ENCODE results near the gene CAMSAP1.

The CAMSAP1 gene

DNA sequence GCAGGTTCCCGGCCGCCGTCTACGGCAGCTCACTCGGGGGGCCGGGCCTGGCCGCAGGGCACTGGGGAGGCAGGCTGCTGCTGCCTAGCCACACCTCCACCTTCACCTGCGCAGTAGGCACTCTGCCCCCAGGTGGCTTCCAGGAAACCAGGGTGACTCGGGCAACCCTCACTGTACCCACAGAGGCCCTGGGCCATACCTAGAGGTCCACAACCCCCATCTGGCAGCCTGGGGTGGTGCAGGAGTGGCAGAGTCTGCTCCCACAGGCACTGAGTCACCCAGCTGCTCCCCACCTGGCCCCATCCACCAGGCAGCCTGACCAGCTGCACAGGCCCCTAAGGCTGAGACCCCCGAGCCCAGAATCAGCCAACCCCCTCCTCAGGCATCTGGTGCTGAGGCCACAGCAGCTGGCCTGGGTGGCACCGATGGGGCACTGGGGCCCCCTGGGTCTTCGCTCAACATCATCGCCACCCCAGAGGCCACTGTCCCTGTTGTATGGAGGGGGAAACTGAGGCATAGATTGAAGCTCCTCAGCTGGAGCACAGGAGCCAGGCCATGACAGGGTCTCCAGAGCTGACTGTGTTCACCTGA lies 135.2 kb downstream of the CAMSAP1 start:
- no peak for DNase-seq

DNA sequence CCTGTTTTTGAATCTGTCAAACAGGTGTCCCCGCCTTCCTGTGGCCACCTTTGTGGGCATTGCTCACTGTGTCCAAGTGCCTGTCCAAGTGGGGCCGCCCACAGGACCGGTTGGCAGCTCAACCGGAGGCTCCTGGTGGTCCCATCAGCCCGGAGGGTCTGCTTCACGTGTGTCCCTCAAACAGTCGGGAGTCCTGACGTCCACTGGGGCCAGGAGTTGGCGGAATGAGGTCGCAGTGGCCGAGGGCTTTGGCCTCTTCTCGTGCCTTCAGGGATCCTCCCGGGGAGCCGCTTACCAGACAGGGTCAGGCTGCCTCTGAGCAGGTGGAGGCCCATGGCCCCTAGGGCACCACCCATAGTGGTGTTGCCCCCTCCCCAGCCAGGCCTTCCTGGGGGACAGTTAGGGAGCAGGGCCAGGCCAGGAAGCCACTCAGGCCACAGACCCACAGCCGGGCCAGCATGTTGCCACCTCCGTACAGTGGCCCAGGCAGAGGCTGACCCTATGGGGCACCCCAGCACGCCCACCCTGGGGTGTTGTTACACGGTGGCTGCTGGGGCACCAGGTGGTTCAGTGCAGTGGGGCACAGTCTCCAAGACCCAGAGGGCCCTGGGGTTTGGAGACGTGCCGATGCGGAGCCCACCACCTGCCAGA lies 135.8 kb downstream of the CAMSAP1 start:
- no peak for DNase-seq

DNA sequence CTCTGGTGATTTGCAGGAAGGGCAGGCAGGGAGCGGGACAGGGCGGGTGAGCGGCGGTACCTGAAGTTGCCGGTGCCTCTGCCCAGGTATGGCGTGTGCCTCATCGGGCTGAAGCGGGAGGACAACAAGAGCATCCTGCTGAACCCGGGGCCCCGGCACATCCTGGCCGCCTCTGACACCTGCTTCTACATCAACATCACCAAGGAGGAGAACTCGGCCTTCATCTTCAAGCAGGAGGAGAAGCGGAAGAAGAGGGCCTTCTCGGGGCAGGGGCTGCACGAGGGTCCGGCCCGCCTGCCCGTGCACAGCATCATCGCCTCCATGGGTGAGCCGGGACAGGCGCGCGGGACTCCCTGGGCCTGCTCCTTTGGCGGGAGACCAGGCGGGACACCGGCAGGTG lies 136.6 kb downstream of the CAMSAP1 start:
- DNase-seq: no peak

DNA sequence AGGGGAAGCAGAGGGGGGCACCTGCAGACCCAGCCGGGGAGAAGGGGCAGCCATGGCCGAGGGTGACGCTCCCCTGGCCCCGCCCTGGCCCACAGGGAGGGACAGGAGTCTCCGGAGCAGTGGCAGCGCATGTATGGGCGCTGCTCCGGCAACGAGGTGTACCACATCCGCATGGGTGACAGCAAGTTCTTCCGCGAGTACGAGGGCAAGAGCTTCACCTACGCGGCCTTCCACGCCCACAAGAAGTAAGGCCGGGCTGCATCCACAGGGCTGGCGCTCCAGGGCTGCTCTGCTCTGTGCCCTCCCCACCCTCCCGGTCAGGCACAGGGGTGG lies 137.2 kb downstream of the CAMSAP1 start:
- DNase-seq: no peak

DNA sequence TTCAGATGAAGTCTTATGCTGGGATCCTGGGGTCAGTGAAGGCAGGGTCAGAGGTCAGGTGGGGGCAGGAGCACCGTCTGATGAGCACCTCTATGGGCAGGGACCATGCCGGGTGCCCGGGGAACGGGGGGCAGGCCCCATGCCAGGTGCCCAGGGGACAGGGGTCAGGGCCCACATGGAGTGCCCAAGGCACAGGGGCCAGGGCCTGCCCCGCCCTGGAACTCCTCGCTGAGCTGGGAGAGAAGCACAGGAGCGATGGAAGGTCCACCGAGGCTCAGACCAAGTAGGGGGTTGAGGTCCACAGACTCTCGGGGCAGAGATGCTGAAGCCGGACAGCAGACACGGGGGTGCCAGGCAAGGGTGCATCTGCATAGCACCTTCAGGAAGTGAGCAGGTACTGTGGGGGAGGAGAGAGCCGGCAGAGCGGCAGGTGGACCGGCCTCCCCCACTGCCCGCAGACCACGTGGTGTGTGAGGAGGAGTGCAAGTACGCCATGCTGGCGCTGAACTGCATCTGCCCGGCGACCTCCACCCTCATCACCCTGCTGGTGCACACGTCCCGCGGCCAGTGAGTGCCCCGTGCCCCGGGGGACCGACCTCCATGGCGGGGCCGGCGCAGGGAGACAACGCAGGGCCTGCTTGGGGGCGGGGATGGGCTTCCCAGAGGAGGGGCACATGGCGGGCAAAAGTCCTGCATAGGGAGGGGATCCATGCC lies 137.7 kb downstream of the CAMSAP1 start:
- DNase-seq: no peak

DNA sequence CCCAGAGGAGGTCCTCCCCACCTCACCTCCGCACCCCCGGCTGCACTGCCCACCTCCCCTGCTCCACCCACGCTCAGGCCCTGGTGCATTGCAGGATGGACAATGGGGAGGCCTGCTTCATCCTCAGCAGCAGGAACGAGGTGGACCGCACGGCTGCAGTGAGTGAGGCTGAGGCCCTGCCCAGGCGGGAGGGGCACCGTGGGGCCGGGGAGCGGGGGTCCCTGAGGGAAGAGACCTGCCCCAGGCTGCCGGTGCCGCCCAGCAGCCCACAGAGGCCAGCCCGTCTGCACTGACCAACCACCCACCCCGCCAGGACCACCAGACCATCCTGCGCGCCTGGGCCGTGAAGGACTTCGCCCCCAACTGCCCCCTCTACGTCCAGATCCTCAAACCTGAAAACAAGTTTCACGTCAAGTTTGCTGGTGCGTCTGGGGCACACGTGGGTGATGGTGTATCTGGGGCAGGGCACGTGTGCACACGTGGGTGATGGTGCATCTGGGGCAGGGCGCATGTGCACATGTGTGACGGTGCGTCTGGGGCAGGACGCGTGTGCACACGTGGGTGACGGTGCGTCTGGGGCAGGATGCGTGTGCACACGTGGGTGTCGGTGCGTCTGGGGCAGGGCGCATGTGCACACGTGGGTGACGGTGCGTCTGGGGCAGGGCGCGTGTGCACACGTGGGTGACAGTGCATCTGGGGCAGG lies 138.7 kb downstream of the CAMSAP1 start:
- no peak for DNase-seq

DNA sequence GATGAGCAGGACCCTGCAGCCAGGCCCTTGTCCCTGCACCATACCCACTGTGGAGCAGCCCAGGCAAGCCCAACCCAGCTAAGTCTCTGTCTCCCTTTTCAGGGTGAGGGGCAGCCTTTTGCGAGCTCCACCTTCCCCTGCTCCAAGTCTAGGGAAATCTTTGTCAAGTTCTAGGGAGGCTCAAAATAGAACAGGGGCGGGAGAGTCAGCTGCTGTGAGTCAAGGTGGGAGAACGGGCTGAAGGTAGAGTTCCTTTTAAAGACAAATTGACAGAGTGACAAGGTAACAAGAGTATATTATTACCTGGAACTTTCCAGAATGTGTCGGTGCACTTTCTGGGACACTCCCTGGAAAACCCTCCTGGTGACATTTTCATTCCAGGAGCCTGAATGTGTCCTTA lies 140.6 kb downstream of the CAMSAP1 start:
- no peak for DNase-seq

DNA sequence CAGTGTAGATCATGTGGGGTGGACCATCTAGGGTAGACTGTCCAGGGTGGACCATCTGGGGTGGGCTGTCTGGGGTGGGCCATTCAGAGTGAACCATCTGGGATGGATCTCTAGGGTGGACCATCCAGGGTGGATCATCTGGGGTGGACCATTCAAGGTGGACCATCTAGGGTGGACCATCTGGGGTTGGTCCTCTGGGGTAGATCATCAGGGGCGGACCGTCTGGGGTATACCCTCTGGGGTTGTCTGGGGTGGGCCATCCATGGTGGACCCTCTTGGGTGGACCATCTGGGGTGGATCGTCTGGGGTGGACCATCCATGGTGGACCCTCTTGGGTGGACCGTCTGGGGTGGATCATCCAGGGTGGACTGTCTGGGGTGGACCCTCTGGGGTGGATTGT lies 141.1 kb downstream of the CAMSAP1 start:
- peak; percentile 2 for DNase-seq

DNA sequence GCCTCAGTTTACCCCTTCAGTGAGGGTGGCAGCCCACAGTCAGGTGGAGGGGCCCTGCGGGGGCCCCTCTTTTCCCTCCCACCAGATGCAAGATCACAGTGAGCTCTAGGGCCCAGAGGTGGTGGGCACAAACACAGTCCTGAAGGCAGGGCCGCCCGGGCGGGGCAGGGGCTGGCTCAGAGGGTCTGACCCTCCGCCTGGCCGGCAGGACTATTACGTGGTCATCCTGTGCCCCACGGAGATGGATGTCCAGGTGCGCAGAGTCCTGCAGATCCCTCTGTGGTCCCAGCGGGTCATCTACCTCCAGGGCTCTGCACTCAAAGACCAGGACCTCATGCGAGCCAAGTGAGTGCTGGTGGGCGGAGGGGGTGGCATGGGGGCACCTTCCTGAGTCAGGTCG lies 141.9 kb downstream of the CAMSAP1 start:
- no peak for DNase-seq

DNA sequence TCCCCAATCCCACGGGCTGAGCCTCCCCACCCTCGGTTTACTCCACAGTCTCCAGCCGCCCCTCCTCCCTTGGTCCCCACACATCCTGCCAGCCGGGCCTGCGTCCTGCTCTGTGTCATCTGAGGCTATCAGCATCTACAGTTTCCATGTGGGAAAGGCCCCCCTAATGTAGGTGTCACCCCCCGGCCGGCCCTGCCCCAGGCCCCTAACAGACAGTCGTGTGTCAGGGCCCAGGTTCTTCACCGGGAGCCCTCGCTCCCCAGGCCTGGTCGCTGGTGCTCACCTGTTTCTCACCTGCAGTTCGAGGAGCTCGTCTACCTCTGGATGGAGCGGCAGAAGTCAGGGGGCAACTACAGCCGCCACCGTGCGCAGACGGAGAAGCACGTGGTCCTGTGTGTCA lies 142.6 kb downstream of the CAMSAP1 start:
- no peak for DNase-seq

DNA sequence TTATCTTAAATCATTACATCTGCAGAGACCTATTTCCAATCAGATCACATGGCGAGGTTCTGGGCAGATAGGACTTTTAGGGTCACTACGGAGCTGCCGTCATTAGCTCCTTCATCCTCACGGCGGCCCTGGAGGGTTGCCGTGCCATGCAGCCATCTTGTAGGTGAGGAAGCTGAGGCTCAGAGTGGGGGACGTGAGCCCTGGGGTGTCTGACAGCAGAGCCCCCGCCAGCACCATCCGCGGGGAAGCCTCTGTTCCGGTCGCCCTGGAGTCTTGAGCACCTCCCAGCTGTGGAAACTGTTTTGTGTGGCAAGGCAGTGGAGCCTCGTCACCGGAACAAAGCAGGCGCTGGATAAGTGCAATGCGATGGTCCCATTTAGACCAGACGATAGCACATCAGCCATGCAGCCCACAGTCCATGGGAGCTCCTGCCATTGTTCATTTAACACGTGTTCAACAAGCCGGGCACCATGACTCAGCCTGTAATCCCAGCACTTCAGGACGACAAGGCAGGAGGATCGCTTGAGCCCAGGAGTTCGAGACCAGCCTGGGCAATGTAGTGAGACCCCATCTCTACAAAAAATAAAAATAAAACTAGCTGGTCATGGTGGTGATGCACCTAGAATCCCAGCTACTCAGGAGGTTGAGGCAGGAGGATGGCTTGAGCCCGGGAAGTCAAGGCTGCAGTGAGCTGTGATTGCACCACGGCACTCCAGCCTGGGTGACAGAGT lies 143.5 kb downstream of the CAMSAP1 start:
- no peak for DNase-seq

DNA sequence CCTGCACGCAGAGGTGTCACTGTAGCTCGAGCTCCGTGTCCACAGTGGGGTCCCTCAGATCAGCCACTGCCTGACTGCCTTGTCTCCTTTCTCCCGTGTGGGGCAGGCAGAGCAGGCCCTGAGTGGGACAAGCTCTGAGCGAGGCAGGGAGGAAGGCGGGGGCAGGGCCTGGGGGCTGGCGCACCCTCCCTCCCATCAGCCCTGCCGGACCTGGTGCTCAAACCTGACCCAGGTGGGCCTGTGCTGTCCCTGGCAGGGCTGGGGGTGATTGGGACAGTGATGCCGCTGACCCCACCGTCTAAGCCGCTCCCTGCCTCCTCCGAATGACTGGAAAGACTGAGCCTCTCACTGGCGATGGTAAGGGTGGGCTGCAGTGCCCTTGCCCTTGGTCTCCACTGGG lies 144.4 kb downstream of the CAMSAP1 start:
- DNase-seq: no peak

DNA sequence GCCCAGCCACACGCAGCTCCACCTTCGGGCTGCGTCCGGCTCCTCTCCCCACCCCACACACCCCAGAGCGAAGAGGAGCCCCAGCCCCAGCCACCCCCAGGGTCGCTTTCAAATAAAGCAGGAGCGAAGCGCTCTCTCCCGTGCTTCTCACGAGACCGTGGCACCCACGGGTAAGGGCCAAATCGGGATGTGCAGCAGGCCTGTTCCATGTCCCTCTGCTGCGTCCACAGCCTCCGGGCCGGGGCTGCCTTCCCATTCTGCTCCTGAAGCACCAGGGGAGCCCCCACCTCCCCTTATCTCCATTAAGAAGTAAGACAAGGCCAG lies 145.5 kb downstream of the CAMSAP1 start:
- DNase-seq: no peak

DNA sequence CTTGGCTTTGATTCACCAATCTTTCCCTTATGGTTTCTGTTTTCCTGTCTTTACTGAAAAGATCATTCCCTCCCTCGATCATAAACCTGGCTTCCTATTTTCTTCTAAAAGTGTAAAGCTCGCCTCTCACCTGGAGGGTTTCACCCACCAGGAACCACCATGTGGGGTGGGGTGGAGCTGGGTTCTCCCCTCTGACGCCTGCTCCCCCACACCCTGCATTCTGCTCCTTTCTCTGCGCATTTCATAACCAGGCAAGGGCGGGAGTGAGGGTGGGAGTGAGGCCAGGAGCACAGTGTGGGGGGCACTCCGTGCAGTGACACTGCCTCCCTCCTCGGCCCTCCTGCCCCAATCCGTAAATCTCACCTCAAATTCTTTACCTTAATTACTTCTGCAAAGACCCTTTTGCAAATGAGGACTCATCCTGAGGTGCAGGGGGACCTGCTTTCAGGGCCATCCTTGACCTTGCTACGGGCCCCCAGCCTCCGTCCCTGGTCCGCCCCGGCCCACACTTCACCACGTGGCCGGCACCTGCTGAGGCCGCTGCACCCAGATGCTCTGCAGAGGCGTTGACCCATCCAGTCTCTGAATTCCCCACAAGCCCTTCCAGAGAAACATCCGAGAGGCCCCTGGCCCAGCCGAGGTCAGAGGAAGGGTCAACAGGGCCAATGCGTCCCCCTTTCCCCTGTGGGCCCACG lies 146.0 kb downstream of the CAMSAP1 start:
- DNase-seq: no peak

DNA sequence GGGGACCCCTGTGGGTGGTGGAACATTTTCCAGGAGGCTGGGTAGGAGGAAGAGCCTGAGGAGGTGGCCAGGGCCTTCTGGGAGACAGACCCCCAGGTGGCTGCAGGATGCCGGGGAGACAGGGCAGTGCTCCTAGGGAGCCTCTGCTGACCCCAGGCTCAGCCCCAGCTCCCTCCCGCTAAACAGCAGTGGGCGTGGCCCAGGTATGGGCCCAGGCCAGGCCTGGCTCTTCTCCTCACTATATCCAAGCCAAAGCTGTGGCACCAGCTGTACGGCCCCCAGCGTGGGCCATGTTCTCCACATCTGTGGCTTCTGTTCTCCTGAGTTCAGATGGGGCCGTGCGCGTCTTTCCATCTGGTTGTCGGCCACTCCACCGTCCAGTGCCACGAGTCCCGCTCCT lies 146.9 kb downstream of the CAMSAP1 start:
- no peak for DNase-seq

DNA sequence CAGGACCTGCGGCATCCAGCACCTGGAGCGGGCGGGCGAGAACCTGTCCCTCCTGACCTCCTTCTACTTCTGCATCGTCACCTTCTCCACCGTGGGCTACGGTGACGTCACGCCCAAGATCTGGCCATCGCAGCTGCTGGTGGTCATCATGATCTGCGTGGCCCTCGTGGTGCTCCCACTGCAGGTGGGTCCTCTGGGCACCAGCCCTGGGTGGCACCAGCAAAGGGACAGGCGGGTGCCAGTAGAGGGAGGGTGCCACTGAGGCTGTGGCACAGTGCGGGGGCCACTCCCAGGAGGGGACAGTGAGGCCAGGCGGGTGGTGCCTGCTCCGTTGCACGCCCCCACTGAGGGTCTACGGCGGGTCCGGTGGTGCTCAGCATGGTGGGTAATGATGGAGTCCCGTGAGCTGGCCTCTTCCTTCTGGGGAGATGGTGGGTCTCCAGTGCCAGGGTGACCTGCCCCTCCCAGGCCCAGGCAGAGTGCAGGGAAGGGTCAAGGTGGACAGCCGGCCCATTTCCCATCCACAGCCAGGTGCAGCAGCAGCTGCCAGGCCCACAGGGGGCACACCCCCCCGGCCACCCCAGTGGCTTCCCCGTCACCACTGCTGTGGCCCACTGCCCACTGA lies 147.6 kb downstream of the CAMSAP1 start:
- no peak for DNase-seq

DNA sequence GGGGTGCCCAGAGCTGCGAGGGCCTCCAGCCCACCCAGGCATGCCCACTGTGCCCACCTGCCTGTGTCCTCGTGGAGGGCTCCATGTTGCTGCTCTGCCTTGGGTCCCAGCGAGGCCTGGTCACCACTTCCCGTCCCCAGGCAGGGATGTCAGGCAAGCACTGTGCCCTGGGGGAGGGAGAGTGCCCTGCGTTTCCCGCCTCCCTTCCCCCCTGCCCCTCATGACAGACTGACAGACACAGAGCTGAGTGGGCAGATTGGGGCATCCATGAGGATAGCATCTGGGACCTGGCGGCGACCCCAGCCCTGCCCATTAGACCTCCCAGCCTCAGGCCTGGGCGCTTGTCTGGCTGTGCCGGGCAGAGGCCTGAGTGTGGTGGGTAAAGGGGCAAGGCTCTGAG lies 148.5 kb downstream of the CAMSAP1 start:
- no peak for DNase-seq
